Activated gamma-delta T cell treated with anti-CD3 and anti-CD28 coated beads, Interleukin-2, amount 50 U/mL, for 16 hours (primary cell): Measurements from ENCODE around the gene BABAM1.

Experiments
- DNase-seq: peaks from one replicate; pipeline ENCODE4 v3.0.0-alpha.2; 2020; ENCODE audit warnings: low read depth

The BABAM1 gene

GRCh38 chr19:17324357-17325114 lies 57.3 kb downstream of the BABAM1 start:
- DNase-seq, result no peak

- no peak for DNase-seq
Observed at GRCh38 chr19:17325133-17325532, 57.9 kb downstream of the BABAM1 start.

- DNase-seq, result no peak
Observed at GRCh38 chr19:17325881-17326594, 58.8 kb downstream of the BABAM1 start.

GRCh38 chr19:17326595-17326966 lies 59.3 kb downstream of the BABAM1 start:
- DNase-seq, result no peak

GRCh38 chr19:17327068-17327653 lies 59.9 kb downstream of the BABAM1 start:
- DNase-seq, result no peak

- DNase-seq, result peak; percentile 29
Observed at GRCh38 chr19:17327654-17328516, 60.6 kb downstream of the BABAM1 start.
